Islet precursor cell (in vitro differentiated cells): Measurements from ENCODE around the gene CYREN.
"Not testable (repeated sequence)": the region's sequence is repeated elsewhere in the genome, so short reads cannot be mapped to it uniquely, and the experiment has no call there.

Experiments
- DNase-seq: peaks from one replicate; pipeline ENCODE4 v3.0.0-alpha.2; 2018

The CYREN gene

GRCh38 chr7:135158141-135158655, 12.3 kb downstream of the CYREN start:
- DNase-seq = no peak

GRCh38 chr7:135156290-135156689, 14.2 kb downstream of the CYREN start:
- DNase-seq = no peak

DNA sequence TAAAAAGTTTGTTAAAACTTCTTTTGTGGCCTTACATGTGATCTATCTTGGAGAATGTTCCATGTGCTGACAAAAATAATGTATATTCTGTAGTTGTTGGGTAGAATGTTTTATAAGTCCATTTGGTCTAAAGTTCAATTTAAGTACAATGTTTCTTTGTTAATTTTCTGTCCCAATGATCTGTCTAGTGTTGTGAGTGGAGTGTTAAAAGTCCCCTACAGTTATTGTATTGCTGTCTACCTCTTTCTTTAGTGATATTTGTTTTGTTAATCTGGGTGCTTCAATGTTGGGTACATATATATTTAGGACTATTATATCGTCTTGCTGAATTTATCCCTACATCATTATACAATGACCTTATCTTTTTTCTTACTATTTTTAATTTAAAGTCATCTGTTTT, 15.8 kb downstream of the CYREN start:
- DNase-seq = no peak

- DNase-seq = no peak
These were observed 18.1 kb downstream of the CYREN start for GRCh38 chr7:135152442-135152841.

DNA sequence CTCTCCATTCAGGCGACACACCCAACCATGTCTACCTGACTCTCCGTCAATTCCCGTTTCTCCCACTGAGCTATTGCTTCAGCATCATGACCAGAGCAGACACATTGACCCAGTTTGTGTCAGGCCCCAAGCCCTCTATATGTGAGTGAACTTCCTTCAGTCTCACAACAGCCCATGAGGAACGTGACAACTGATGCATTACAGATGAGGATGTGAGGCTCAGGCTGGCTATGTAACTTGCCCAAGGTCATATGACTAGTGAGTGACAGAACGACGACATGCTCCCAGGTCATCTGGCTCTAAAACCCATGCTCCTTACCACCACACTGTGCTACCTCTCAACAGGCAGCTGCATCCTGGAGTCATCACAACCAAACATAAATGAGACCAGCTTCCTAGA, 19.0 kb downstream of the CYREN start:
- DNase-seq = no peak

DNA sequence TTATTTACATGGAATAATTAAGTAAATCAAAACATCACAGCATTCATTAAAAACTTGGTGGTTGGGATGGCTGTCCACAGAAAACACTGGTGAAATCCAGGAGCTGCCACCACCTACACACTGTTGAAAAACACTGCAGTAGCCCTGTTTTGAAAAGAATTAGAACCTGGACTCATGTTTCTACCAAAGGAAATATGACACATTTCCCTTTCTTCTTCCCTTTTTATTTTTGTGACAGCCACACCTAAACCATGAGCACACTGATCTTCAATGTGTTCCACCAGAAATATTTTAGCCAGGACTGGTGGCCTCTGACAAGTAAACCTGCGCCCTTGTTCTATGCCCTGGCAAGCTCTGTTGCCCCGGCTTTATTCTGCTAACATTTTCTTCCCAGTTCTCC, 19.4 kb downstream of the CYREN start:
- no peak for DNase-seq

DNA sequence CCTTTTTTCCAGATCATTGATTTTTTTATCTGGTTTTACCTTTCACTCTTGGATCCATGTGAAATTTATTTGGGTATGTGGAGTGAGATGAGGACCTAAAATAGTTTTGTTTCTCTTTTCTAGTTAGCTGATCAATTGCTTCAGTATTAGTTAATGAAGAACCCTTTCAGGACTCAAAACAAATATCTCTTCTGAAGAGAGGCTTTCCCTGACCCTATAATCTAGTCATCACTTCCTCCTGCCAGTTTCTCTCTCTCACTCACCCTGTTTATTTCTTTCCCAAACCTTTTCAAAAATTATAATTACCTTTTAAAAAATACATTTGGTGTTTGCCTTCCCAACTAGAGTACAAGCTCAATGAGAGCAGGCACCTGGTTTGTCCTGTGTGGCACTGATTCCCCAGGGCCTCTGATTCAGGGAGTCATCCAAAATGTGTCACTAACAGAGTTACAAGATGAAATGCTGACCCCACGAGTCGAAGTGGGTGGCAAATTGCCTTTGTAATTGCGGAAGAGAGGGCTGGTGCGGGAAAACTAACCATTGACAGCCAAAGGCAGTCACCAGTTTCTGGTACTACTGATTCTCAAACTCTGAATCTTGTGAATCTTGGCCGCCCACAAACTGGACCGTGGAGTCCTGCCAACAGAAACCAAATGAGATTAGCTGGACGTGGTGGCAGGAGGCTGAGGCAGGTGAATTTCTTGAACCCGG, 20.3 kb downstream of the CYREN start:
- DNase-seq = no peak

- no peak for DNase-seq
These were observed 22.4 kb downstream of the CYREN start, which contains the start of gene TMEM140 for GRCh38 chr7:135147899-135148721. TSS of gene TMEM140 (plus strand) at chr7:135148072. CDS start at chr7:135164442, 16,370 bp downstream.

- no peak for DNase-seq
These were observed 23.1 kb downstream of the CYREN start for GRCh38 chr7:135147341-135147898.

DNA sequence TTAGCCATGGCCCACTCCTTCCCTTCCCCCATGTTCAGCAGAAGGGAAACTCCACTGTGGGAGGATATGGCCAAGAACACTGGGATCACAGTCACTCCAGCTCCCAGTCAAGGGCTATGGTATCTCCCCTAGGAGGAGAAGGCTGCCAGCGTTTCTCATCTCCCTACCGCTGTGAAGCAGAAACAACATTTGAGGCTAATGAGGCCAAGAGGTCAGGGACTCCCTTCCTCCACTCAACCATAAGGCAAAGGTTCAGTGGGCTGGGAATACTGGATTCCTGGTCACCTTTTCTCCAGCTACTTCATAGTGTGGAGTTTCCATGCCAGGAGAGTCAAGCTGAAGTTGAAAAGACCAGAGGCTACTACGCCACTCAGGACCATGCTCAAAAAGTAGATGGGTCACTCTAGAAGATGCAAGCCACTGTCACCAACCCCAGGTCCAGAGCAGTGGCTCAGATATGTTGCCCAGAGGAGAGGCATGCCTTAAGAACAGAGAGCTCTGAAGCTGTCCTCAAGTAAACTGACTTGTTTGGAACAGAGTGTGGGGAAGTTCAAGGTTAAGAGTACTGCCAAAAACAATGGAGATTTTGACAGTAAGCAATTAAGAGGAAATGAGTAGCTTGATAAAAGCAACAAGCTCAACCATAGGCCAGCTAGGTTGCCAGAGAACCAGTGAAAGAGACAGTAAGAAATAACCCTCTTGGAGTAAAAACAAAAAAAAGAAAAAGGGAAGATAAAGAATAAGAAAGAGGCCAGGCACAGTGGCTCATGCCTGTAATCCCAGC, 26.4 kb downstream of the CYREN start:
- DNase-seq = no peak

DNA sequence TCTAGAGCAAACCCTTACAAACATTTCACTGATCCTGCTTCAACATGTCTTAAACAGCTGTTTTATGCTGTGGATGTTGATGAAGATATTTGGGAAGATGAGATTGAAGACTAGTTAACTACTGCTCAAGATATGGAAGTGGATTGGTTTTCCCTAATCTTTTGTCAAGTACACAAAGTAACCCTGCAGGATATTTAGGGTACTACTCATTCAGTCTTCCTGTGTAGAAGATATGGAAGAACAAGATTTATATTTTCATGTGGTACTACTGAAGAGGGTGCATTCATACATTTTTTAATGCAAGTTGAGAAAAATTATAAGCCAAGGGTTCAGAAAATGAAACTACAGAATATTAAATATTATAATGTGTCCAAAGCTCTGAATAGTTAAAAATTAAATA, 40.9 kb downstream of the CYREN start:
- DNase-seq = no peak

GRCh38 chr7:135128931-135129330, 41.6 kb downstream of the CYREN start:
- DNase-seq = no peak

- not testable (repeated sequence) for DNase-seq
These were observed 45.9 kb downstream of the CYREN start for GRCh38 chr7:135124631-135125030.

GRCh38 chr7:135121868-135122267, 48.6 kb downstream of the CYREN start:
- peak; percentile 51 for DNase-seq

DNA sequence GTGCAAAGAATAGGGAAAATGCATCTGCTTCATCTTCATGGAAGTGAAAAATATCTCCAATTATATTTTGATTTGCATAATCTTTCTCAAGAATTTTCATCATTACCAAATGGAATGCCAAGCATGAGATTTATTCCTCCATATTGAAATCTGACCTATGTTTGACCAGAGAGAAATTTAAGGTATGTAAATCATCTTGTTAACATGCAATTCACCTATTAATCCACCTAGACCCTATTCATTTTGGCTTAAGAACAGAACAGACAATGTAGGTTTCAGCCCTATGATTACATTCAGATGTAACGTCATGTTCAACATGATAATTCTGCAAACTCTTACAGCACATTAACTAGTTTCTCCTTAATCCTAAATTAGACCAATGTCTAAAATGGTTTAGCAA, 53.4 kb downstream of the CYREN start:
- no peak for DNase-seq
